Central memory CD8-positive, alpha-beta T cell (primary cell): ENCODE results near the gene AREG.

Experiments used
- ATAC-seq: fragments of 150-1000 bp; cut with Tn5 transposase; replicated peaks from 2 replicates; pipeline ENCODE4 v1.10.0; 2022; ENCODE audit warnings: mild to moderate bottlenecking, moderate FRiP score, moderate number of reproducible peaks; ENCODE audit not compliant: poor library complexity, severe bottlenecking; ENCODE audit errors: extremely low read depth
- DNase-seq, 2 donors: peaks; one replicate each; pipeline ENCODE4 v3.0.0; 2021; ENCODE audit warnings: low spot score in 2 of 2
- H3K27ac Mint-ChIP-seq: one replicate; pipeline ENCODE4 v1.8.0; 2022; ENCODE audit warnings: low read depth, mild to moderate bottlenecking, moderate library complexity, mixed read lengths
- H3K27me3 Mint-ChIP-seq: one replicate; pipeline ENCODE4 v1.8.0; 2022; ENCODE audit warnings: mixed read lengths
- H3K36me3 Mint-ChIP-seq: one replicate; pipeline ENCODE4 v1.8.0; 2022; ENCODE audit warnings: mild to moderate bottlenecking, moderate library complexity, mixed read lengths; ENCODE audit not compliant: insufficient read depth
- H3K4me1 Mint-ChIP-seq: one replicate; pipeline ENCODE4 v1.8.0; 2022; ENCODE audit warnings: mixed read lengths
- H3K4me3 Mint-ChIP-seq: one replicate; pipeline ENCODE4 v1.8.0; 2022; ENCODE audit warnings: mild to moderate bottlenecking, moderate library complexity, mixed read lengths
- H3K9me3 Mint-ChIP-seq: one replicate; pipeline ENCODE4 v1.8.0; 2022; ENCODE audit warnings: mixed read lengths

AREG gene

GRCh38 chr4:74439952-74440351, 5.0 kb upstream of the AREG start:
- Mint-ChIP-seq H3K4me3 (no peak overlapping the region), H3K4me1 (peaks cover 9% of the 10 kb centered on the region), H3K9me3 (no peaks in the 10 kb centered on the region), H3K27ac (no peak overlapping the region), H3K36me3 (peaks cover 2% of the 10 kb centered on the region), H3K27me3 (no peaks in the 10 kb centered on the region)
- ATAC-seq = no peak
- DNase-seq = no peak

GRCh38 chr4:74440356-74440755, 4.6 kb upstream of the AREG start:
- peaks cover 6% of the 10 kb centered on the region for H3K36me3 Mint-ChIP-seq
- H3K4me1 Mint-ChIP-seq = peaks cover 13% of the 10 kb centered on the region
- H3K27ac Mint-ChIP-seq = no peak overlapping the region
- H3K9me3 Mint-ChIP-seq = no peaks in the 10 kb centered on the region
- DNase-seq (no peak), ATAC-seq (no peak)
- H3K4me3 Mint-ChIP-seq = no peak overlapping the region
- H3K27me3 Mint-ChIP-seq = no peaks in the 10 kb centered on the region

- ATAC-seq = no peak
- Mint-ChIP-seq H3K4me1 (peaks cover 16% of the 10 kb centered on the region), H3K9me3 (no peaks in the 10 kb centered on the region), H3K27me3 (no peaks in the 10 kb centered on the region), H3K27ac (no peak overlapping the region), H3K4me3 (no peak overlapping the region), H3K36me3 (peaks cover 7% of the 10 kb centered on the region)
- no peak for DNase-seq
Observed at GRCh38 chr4:74441744-74442143, 3.2 kb upstream of the AREG start.

- Mint-ChIP-seq H3K36me3 (peaks cover 7% of the 10 kb centered on the region), H3K4me1 (peaks cover 16% of the 10 kb centered on the region), H3K4me3 (no peak overlapping the region), H3K27ac (no peak overlapping the region), H3K27me3 (peaks cover 9% of the 10 kb centered on the region), H3K9me3 (no peaks in the 10 kb centered on the region)
- ATAC-seq = no peak
- no peak for DNase-seq
Observed at GRCh38 chr4:74446193-74446868, 1.4 kb downstream of the AREG start.

DNA sequence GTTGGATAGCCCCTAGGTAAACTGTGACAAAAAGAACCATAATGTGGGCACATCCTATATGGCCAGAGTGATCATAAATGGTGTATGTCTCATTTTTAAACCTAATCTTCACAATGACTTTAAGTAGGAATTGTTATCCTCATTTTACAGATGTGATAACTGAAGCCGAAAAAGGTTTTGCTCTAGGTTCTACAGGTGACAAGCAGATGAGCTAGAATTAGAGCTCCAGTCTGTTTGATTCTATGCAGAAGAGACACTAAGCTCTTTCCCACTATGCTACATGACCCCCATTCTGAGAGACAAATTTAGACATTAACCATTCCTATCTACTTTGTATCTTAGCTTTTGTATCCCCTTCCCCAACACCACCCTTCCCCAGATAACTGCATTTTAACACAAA, 2.0 kb downstream of the AREG start:
- Mint-ChIP-seq H3K4me3 (no peak overlapping the region), H3K27ac (no peak overlapping the region), H3K4me1 (peaks cover 16% of the 10 kb centered on the region), H3K36me3 (peaks cover 7% of the 10 kb centered on the region), H3K9me3 (no peaks in the 10 kb centered on the region), H3K27me3 (peaks cover 9% of the 10 kb centered on the region)
- DNase-seq = no peak
- ATAC-seq = no peak

DNA sequence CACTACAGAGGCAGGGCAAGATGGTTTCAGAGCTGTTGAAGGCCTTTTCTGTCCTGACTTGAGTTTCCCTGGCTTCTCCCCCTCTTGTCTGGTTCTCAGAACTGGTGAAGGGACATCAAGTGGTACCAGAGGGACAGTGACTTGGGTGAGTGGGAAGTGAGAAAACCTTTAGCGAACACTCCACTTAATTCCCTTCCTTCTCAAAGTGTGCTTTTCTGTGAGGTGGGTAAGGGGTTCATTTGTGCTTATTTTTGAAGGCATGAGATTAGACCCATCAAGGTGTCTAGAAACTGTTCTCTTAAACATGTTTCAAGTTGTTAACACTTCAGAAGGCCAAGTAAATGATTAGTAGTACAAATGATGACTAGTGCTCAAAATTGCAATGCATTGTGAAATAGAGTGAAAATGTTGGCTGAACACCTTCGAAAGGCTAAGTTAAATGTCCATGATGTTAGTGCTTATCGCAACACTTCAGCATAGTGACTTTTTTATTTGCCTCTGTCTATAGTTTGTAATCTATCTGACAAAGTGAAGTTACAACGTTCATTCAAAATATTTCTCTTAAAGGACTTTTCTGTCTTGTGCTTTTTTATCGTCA, 2.8 kb downstream of the AREG start:
- peaks cover 14% of the 10 kb centered on the region for H3K27me3 Mint-ChIP-seq
- H3K36me3 Mint-ChIP-seq = peaks cover 7% of the 10 kb centered on the region
- H3K4me3 Mint-ChIP-seq = no peak overlapping the region
- no peak for DNase-seq
- H3K27ac Mint-ChIP-seq = no peak overlapping the region
- no peak for ATAC-seq
- H3K9me3 Mint-ChIP-seq = no peaks in the 10 kb centered on the region
- H3K4me1 Mint-ChIP-seq = peaks cover 16% of the 10 kb centered on the region

GRCh38 chr4:74449571-74450297, 4.8 kb downstream of the AREG start:
- no peak for DNase-seq
- Mint-ChIP-seq H3K9me3 (no peaks in the 10 kb centered on the region), H3K36me3 (peaks cover 7% of the 10 kb centered on the region), H3K4me3 (no peak overlapping the region), H3K4me1 (peaks cover 9% of the 10 kb centered on the region), H3K27ac (no peak overlapping the region), H3K27me3 (peaks cover 23% of the 10 kb centered on the region)
- ATAC-seq = no peak

GRCh38 chr4:74450298-74450683, 5.4 kb downstream of the AREG start:
- ATAC-seq (no peak), DNase-seq (no peak)
- Mint-ChIP-seq H3K4me1 (peaks cover 3% of the 10 kb centered on the region), H3K4me3 (no peak overlapping the region), H3K9me3 (no peaks in the 10 kb centered on the region), H3K27ac (no peak overlapping the region), H3K27me3 (peaks cover 23% of the 10 kb centered on the region), H3K36me3 (peaks cover 1% of the 10 kb centered on the region)

DNA sequence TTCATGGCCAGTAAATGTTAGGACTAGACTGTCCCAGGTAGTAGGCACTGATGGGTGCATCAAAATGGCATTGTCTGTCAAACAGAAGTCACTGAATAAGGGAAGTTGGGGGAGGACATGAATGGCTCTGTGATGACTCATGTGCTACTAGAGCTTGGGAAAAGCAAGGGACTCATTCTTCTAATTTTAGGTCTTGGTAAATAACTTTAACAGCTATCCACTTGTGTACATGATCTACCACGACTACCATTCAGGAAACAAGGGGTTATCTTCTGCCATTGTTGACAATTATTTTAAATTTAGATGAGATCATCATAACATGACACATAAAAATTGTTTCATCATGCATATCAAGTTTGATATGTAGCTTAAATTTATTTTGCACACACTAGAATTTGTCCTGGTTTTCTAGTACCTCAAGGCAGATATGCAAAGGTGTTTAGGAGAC, 6.3 kb downstream of the AREG start:
- H3K4me1 Mint-ChIP-seq = no peaks in the 10 kb centered on the region
- H3K27me3 Mint-ChIP-seq = peaks cover 32% of the 10 kb centered on the region
- no peak for ATAC-seq
- peaks cover 1% of the 10 kb centered on the region for H3K36me3 Mint-ChIP-seq
- no peaks in the 10 kb centered on the region for H3K9me3 Mint-ChIP-seq
- no peak for DNase-seq
- H3K27ac Mint-ChIP-seq = no peak overlapping the region
- no peak overlapping the region for H3K4me3 Mint-ChIP-seq

DNA sequence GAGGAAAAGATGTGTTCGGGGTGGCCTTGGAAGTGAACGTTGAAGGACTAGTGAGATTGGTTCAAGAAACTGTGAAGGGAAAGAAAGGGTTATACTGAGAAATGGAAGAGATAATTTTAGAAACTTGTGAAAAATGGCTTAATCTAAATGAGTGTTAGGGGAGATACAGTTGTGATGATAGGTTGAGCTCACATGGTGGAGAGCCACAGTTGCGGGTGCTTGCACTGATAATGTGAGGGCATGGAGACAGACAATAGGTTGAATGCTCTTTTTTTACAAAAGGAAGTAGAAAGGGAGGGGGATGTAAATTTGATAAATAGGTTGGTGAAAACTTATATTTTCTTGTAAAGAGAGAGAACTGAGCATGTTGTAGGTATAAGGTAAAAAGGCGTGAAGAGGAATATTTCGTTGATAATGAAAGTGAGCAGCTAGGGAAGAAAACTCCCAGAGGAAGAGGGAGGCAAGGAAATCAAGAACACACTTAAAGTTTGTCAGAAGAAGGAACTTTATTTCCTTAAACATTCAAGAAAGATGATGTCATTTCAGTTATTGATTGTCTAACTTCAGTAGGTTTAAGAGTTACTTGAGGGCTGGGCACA, 8.2 kb downstream of the AREG start:
- no peak for ATAC-seq
- Mint-ChIP-seq H3K4me3 (no peak overlapping the region), H3K27ac (no peak overlapping the region), H3K27me3 (peaks cover 44% of the 10 kb centered on the region), H3K36me3 (peaks cover 1% of the 10 kb centered on the region), H3K9me3 (no peaks in the 10 kb centered on the region), H3K4me1 (no peaks in the 10 kb centered on the region)
- no peak for DNase-seq

DNA sequence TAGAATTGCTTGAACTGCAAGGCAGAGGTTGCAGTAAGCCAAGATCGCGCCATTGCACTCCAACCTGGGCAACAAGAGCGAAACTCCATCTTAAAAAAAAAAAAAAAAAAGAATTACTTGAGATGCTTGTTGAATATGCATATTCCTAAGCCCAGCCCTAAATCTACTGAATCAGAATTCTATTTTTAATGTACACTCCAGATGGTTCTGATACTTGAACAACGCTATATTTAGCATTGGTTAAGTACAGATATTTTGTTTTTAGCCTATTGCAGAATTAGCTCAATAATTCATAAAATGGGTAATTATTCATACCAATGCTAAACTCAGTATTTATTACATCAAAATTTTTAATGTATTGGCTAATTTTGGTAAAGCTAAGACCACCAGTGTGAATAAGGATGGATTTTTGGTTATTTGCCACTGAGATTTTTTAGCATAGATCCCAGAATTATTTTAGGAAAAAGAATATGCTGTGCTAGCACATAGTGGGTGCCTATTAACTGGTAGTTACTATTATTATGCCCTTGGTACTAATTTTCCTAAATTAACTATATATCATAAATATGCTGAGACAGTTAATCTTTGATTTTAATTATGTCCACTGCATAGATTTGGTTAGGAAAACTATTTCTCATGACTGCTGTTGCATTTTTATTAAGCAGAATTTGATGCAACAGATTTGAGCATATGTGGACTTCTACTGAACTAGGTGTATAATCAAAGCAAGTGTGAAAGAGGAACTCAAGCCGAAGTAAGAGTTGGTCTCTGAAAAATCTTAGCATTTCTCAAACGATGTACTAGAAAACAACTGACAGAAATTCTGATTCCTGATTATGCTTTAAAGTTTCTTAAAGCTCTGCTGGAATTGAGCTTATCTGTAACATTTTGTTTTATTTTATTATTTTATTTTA, 9.2 kb downstream of the AREG start:
- ATAC-seq (no peak), DNase-seq (no peak)
- peaks cover 54% of the 10 kb centered on the region for H3K27me3 Mint-ChIP-seq
- no peaks in the 10 kb centered on the region for H3K4me1 Mint-ChIP-seq
- no peak overlapping the region for H3K4me3 Mint-ChIP-seq
- no peak overlapping the region for H3K27ac Mint-ChIP-seq
- no peaks in the 10 kb centered on the region for H3K9me3 Mint-ChIP-seq
- H3K36me3 Mint-ChIP-seq = peaks cover 1% of the 10 kb centered on the region
